ENCODE measurements around the gene MAP3K20. TPM values are rescaled to one million over a fixed set of nuclear protein-coding genes. Genes with fewer than 3 reads are reported as not detected.

Gene MAP3K20
- polyA plus RNA-seq, 1 of the 3 experiments (the other 2 are of a cell fraction), result 8.5 TPM

- ChIA-PET CTCF (no interaction called here), POLR2A (no interaction called here)
- H3K9me3 ChIP-seq, result no peaks in the 10 kb centered on the region
- H3K9me2 ChIP-seq, result no peaks in the 10 kb centered on the region
- WGBS (ENCODE audit: low lambda C conversion rate), result 84% methylated on average over 3 of the region's 3 CpGs
- H3K27ac ChIP-seq (ENCODE audit: low read depth in 2 of 2, low read length in 1 of 2), result no peak overlapping the region
- no peaks in the 10 kb centered on the region for H3K4me1 ChIP-seq (ENCODE audit: control insufficient read depth in 1 of 2, insufficient read depth in 2 of 2, low read depth in 1 of 2, low read length in 1 of 2)
- H3K79me2 ChIP-seq (ENCODE audit: insufficient read depth), result no peaks in the 10 kb centered on the region
- no peak overlapping the region for H3K4me2 ChIP-seq
- no peak overlapping the region for H2AFZ ChIP-seq (ENCODE audit: low read depth)
- H3F3A ChIP-seq (replicated peaks; ENCODE audit: insufficient read depth), result no peaks in the 10 kb centered on the region
- DNase-seq, result no peak
- H4K20me1 ChIP-seq (ENCODE audit: insufficient read depth), result no peaks in the 10 kb centered on the region
- H3K4me3 ChIP-seq (ENCODE audit: low read depth in 2 of 2, low read length in 1 of 2), result no peak overlapping the region
- no peak overlapping the region for H3K9ac ChIP-seq
- H3K27me3 ChIP-seq (ENCODE audit: insufficient read depth), result no peaks in the 10 kb centered on the region
- TF ChIP-seq, protein P1, sequence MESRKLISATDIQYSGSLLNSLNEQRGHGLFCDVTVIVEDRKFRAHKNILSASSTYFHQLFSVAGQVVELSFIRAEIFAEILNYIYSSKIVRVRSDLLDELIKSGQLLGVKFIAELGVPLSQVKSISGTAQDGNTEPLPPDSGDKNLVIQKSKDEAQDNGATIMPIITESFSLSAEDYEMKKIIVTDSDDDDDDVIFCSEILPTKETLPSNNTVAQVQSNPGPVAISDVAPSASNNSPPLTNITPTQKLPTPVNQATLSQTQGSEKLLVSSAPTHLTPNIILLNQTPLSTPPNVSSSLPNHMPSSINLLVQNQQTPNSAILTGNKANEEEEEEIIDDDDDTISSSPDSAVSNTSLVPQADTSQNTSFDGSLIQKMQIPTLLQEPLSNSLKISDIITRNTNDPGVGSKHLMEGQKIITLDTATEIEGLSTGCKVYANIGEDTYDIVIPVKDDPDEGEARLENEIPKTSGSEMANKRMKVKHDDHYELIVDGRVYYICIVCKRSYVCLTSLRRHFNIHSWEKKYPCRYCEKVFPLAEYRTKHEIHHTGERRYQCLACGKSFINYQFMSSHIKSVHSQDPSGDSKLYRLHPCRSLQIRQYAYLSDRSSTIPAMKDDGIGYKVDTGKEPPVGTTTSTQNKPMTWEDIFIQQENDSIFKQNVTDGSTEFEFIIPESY (IDR thresholded peaks at IDR 0.05; ENCODE audit: borderline replicate concordance, low read depth), result no peak
- TF ChIP-seq SIN3A (IDR thresholded peaks at IDR 0.05; ENCODE audit: borderline replicate concordance, low read depth, low read length) (no peak), REST (IDR thresholded peaks at IDR 0.05; ENCODE audit: low read depth, low read length) (no peak), RCOR1 (IDR thresholded peaks at IDR 0.05; ENCODE audit: low read length) (no peak), MEF2A (IDR thresholded peaks at IDR 0.05; ENCODE audit: borderline replicate concordance, low read depth) (no peak), TCF12 (IDR thresholded peaks at IDR 0.05) (no peak), TAF1 (IDR thresholded peaks at IDR 0.05; ENCODE audit: borderline replicate concordance, low read depth, low read length) (no peak), GATA2 (CRISPR knock-in tag; IDR thresholded peaks at IDR 0.05) (no peak), NFIC (IDR thresholded peaks at IDR 0.05; ENCODE audit: borderline replicate concordance) (no peak), TEAD4 (IDR thresholded peaks at IDR 0.05; ENCODE audit: borderline replicate concordance, insufficient read depth) (no peak), JUND (IDR thresholded peaks at IDR 0.05) (no peak)
- H3K36me3 ChIP-seq (replicated peaks in 1 of 2; ENCODE audit: control insufficient read depth in 1 of 2, insufficient read depth in 2 of 2, low read length in 1 of 2), result no peaks in the 10 kb centered on the region
Observed at GRCh38 chr2:173238831-173239230, 163.2 kb downstream of the MAP3K20 start.

GRCh38 chr2:173239644-173240043, 164.0 kb downstream of the MAP3K20 start:
- POLR2A ChIA-PET, result no interaction called here
- no peak for DNase-seq
- WGBS (ENCODE audit: low lambda C conversion rate), result 90% methylated on average over 2 of the region's 2 CpGs
- TF ChIP-seq, protein P2, sequence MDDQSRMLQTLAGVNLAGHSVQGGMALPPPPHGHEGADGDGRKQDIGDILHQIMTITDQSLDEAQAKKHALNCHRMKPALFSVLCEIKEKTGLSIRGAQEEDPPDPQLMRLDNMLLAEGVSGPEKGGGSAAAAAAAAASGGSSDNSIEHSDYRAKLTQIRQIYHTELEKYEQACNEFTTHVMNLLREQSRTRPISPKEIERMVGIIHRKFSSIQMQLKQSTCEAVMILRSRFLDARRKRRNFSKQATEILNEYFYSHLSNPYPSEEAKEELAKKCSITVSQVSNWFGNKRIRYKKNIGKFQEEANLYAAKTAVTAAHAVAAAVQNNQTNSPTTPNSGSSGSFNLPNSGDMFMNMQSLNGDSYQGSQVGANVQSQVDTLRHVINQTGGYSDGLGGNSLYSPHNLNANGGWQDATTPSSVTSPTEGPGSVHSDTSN (IDR thresholded peaks at IDR 0.05), result no peak
- TF ChIP-seq NFIC (IDR thresholded peaks at IDR 0.05; ENCODE audit: borderline replicate concordance) (no peak), GABPA (IDR thresholded peaks at IDR 0.05; ENCODE audit: low read depth) (no peak), GATA2 (CRISPR knock-in tag; IDR thresholded peaks at IDR 0.05) (no peak), CTCF (IDR thresholded peaks at IDR 0.05) (no peak), RXRA (IDR thresholded peaks at IDR 0.05; ENCODE audit: borderline replicate concordance, low read depth) (no peak), POLR2AphosphoS5 (IDR thresholded peaks at IDR 0.05; ENCODE audit: low read depth, low read length) (no peak), FOXM1 (IDR thresholded peaks at IDR 0.05; ENCODE audit: low read depth) (no peak)
- TF ChIP-seq, protein P1 (IDR thresholded peaks at IDR 0.05; ENCODE audit: borderline replicate concordance, low read depth), result no peak

More at GRCh38 chr2:173239644-173240043, 164.0 kb downstream of the MAP3K20 start:
- CTCF ChIA-PET, result no interaction called here
- Histone ChIP-seq H3K36me3 (replicated peaks in 1 of 2; ENCODE audit: control insufficient read depth in 1 of 2, insufficient read depth in 2 of 2, low read length in 1 of 2) (no peaks in the 10 kb centered on the region), H3K4me3 (ENCODE audit: low read depth in 2 of 2, low read length in 1 of 2) (no peak overlapping the region), H3K4me1 (ENCODE audit: control insufficient read depth in 1 of 2, insufficient read depth in 2 of 2, low read depth in 1 of 2, low read length in 1 of 2) (no peaks in the 10 kb centered on the region), H3K79me2 (ENCODE audit: insufficient read depth) (no peaks in the 10 kb centered on the region), H3K9me2 (no peaks in the 10 kb centered on the region), H4K20me1 (ENCODE audit: insufficient read depth) (no peaks in the 10 kb centered on the region), H3K4me2 (no peak overlapping the region), H3K27ac (ENCODE audit: low read depth in 2 of 2, low read length in 1 of 2) (no peak overlapping the region), H3K9me3 (no peaks in the 10 kb centered on the region), H3K9ac (no peak overlapping the region), H3K27me3 (ENCODE audit: insufficient read depth) (no peaks in the 10 kb centered on the region), H2AFZ (ENCODE audit: low read depth) (no peak overlapping the region), H3F3A (replicated peaks; ENCODE audit: insufficient read depth) (no peaks in the 10 kb centered on the region)

Measured in SK-N-SH (cell line).